Right renal cortex interstitium (tissue), 3 donors: ENCODE measurements around the gene PTGR3. TPM values are rescaled to one million over a fixed set of nuclear protein-coding genes. Genes with fewer than 3 reads are reported as not detected.

ENCODE experiments used
- polyA plus RNA-seq, 3 donors: library from polyadenylated mRNA; unstranded; fragments of 120-200 nt; gene quantifications; one replicate each; pipeline ENCODE4 v1.2.1, GENCODE V29; 2013; ENCODE audit not compliant: insufficient read length in 3 of 3

The PTGR3 gene
- polyA plus RNA-seq, 3 donors = 43.3 to 44.6 (median 44.5) TPM

Other genes starting within 250 kb of the PTGR3 start
- gene TSHZ1, start 1.7 kb upstream of the PTGR3 start, polyA plus RNA-seq = 10 to 100 TPM; 29.3 to 35.3 (median 34.5) TPM
- gene SMIM21, start 218.6 kb upstream of the PTGR3 start, polyA plus RNA-seq = under 1 TPM; 0.08 to 0.13 (median 0.12) TPM